Retinal pigment epithelial cell (primary cell): ENCODE results near the gene MFSD1.

Experiments used
- DNase-seq: peaks from one replicate; pipeline ENCODE4 v3.0.0-alpha.2; 2010; ENCODE audit warnings: low read depth
- H3K4me3 ChIP-seq: 2 replicates; pipeline ENCODE4 v1.5.1; 2011; ENCODE audit warnings: mild to moderate bottlenecking, low read length, control low read depth, moderate library complexity
- TF ChIP-seq, protein P1 (sequence below): conservative IDR thresholded peaks from 2 replicates; pipeline ENCODE4 v1.5.1; 2011; ENCODE audit warnings: low read depth, low read length, control low read depth, inconsistent platforms

The MFSD1 gene

DNA sequence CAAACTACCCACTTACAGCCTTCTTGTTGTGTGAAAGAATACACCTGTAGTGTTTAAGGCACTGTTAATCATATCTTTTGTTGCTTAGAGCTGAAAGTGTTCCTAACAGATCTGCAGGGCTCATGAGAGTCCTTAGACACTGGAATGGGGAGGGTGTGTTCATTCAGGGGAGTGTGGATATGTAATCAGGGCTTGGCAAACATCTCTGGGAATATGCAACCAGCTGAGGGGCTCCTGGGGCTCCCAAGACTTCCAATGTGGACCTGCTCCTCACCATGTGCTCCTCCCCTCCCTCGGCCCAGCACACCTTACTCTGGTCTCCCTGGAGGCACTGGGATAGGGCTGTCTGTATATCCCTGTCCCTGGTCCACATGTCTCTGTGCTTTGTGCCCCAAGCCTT, 30.3 kb upstream of the MFSD1 start:
- TF ChIP-seq, protein P1, sequence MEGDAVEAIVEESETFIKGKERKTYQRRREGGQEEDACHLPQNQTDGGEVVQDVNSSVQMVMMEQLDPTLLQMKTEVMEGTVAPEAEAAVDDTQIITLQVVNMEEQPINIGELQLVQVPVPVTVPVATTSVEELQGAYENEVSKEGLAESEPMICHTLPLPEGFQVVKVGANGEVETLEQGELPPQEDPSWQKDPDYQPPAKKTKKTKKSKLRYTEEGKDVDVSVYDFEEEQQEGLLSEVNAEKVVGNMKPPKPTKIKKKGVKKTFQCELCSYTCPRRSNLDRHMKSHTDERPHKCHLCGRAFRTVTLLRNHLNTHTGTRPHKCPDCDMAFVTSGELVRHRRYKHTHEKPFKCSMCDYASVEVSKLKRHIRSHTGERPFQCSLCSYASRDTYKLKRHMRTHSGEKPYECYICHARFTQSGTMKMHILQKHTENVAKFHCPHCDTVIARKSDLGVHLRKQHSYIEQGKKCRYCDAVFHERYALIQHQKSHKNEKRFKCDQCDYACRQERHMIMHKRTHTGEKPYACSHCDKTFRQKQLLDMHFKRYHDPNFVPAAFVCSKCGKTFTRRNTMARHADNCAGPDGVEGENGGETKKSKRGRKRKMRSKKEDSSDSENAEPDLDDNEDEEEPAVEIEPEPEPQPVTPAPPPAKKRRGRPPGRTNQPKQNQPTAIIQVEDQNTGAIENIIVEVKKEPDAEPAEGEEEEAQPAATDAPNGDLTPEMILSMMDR = no peak
- no peak for DNase-seq
- H3K4me3 ChIP-seq = no peak overlapping the region

DNA sequence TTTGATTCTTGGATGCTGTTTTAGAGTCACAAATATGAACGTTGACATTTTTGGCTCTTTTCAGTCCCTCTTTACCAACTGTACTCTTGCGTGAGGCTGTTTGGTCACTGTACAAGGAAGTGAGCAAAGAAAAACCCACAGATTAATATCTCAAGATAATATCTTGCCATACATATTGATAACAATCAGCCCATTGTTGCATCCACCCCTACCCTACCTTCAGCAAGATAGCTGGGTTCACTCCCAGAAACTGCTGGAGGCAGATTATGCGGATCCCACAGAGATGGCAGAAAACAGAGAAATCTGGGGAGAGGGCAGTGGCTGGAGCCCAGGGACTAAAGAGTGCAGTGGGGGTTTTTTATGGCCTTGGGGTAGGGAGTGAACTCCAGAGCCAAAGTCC, 29.9 kb upstream of the MFSD1 start:
- TF ChIP-seq, protein P1 = no peak
- H3K4me3 ChIP-seq = no peak overlapping the region
- no peak for DNase-seq

DNA sequence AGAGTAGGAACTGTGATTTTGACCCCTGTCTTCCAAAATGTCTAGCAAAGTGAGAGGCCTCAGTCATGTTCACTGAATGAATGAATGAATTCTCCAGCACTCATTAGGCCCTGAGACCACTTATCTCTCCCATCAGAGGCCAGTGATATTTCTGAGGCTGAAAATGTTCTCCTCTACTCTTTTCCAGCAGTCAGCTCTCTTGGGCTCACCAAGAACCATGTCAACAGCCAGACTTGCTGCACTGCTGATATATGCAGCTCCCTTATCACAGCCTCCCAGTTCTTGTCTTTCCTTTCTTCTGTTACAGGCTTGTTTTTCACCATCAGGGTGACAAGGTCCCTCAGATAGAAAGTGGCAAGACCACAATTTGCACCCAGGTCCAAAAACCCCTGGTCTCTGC, 28.7 kb upstream of the MFSD1 start:
- no peak overlapping the region for H3K4me3 ChIP-seq
- TF ChIP-seq, protein P1 = no peak
- DNase-seq = no peak

DNA sequence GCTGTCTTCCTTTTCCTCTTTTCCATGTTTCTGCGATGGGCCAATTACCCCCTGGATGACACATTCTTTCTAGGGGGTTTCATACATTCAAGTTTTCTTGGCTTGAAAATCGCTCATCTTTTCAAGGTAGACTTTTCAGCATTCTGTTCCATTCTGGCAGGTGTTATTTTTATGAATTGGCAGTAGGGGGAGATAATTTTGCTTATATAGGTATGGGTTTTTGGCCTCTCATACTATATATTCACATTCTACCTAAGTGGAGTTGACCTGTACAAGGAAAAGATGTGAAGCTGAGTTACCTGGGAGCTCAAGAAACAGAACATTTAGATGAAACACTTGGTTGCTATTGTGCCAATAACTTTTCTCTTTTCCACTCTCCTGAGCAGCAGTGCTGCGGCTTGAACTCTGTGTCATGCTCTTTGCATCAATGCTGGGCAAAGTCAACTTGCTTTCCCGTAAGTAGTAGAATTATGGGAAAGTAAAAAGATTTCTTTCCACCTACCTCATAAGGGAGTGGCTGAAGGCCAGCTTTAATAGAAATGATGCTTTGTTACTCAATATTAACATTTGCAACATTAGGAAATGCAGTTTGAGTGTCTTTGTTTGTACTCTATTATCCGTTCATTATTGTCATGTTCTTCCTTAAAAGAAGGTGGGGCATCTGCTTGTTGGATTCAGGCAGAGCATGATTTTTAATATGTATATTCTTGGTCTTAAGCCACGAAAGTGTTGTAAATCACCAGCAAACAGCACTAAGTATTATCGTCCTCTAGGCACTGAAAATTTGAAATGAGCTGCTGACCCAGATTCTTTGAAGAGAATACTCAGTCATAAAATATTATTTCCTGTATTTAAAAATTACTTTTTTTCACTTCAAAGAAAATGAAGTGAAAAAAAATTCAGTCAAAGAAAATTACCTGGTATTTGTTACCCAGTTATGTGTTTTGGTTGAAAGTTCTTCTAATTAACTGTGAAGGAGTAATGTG, 27.7 kb upstream of the MFSD1 start:
- no peak overlapping the region for H3K4me3 ChIP-seq
- TF ChIP-seq, protein P1 = peak; percentile 14
- DNase-seq = no peak

DNA sequence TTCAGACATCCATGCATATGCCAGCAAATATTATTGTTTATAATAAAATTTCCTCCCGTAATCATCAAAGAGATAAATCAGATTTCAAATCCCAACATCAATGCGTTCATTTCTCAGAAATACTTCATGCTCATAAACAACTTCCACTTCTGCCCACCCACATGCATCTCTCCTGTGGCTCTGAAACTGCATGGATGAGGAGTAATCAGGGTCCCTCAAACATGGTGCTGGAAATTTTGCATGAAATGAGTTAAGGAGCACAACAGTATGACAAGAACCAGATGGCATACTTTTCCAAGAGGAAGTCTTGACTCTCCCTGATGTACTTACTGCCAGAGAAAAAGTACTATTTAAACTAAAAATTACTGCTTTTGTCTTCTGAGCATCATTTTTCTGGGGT, 26.9 kb upstream of the MFSD1 start:
- no peak for DNase-seq
- H3K4me3 ChIP-seq = no peak overlapping the region
- TF ChIP-seq, protein P1 = no peak

DNA sequence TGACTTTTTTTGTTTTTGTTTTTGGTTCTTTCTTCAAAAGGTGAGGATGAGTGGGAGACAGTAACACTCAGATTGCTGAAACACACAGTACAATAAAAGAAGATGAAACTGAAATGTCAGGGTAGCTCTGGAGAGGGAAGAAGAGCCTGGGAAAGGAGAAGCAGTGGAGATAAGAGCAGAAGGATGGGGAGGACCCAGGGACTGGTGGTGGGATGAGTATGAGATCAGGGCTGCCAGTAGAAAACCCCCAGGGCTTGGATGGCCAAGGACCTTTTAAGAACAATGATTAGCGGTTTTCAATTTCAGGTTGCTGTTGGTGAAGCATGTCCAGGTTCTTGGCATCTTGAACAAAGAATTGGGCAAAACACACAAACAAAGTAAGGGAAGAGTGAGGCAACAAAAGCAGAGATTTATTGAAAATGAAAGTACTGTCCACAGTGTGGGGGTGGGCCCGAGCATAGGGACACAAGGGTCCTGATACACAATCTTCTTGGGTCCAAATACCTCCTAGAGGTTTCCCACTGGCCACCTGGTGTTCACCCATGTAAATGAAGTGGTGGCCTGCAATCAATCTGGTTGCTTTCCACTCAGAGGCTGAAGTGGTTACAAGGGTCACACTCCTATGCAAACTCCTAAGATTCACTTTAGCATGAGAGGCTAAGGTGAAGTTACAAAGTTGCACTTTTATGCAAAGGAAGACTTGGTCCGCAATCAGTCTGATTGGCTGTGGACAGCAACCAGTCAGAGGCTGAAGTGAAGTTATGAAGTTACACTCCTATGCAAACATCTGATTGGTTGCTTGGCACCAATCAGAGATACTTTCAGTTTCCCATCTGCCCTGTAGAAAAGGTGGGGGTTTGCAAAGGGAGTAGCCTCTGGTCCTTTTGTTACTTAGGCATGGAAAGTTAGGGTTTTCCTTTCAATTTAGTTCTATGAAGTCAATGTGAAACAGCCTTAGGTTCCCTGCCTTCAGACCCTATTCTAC, 26.1 kb upstream of the MFSD1 start:
- no peak overlapping the region for H3K4me3 ChIP-seq
- TF ChIP-seq, protein P1 = no peak
- no peak for DNase-seq
